ENCODE data around the gene NSFL1C. TPM values are rescaled to one million over a fixed set of nuclear protein-coding genes. Genes with fewer than 3 reads are reported as not detected.

The NSFL1C gene
- total and polyA plus RNA-seq, 2 of the 4 experiments (the other 2 are of a cell fraction) = 33.0 to 40.3 TPM

DNA sequence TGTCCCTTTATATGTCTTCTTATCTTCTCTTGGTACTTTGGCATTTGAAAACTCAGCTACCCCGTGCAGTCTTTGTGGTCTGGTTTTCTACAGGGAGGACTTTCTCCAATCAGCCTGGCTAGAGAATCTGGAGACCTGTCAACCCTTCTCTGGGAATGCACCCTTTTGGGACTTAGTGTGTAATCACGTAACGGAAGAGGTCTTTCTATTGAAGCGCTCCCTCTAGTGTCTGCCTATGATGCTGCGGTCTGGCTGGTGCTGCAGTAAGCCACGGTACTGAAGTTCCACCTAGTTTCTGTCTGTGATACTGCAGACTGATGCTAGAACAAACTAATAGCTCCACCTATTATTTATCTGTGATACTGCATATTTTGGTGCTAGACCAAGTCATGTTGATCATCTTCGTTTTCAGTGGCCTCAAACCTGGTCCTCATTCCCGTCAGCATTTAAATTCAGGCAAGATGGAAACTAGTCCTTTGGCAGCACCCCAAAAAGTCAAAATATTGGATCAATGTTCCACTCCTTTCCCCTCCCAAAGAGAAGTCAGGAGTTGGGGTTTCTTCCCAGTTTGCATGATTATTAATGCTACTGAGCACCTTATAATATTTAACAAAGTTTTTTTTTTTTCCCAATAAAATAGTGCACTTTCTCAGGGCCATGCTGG is 37.0 kb upstream of the NSFL1C start:
- Histone ChIP-seq H3K4me1 (ENCODE audit: control insufficient read depth, insufficient read depth, low read length) (no peaks in the 10 kb centered on the region), H4K20me1 (ENCODE audit: insufficient read depth, low read length) (no peaks in the 10 kb centered on the region), H3K14ac (replicated peaks; ENCODE audit: low read depth, low read length) (no peak overlapping the region), H3K56ac (ENCODE audit: extremely low read depth, insufficient read depth, low read length) (no peak overlapping the region), H2BK5ac (ENCODE audit: low read depth, low read length, poor library complexity, severe bottlenecking) (no peak overlapping the region), H3K18ac (ENCODE audit: low read depth, low read length) (no peak overlapping the region), H2AFZ (replicated peaks; ENCODE audit: low read length, poor library complexity) (no peak overlapping the region), H3K23ac (ENCODE audit: low read depth, low read length) (no peak overlapping the region), H3K36me3 (ENCODE audit: control insufficient read depth, insufficient read depth, low read length) (no peaks in the 10 kb centered on the region), H2BK120ac (ENCODE audit: low read depth, low read length) (no peak overlapping the region), H3K4me2 (ENCODE audit: low read depth, low read length) (no peak overlapping the region), H2BK20ac (ENCODE audit: low read depth, low read length) (no peak overlapping the region), H3K4me3 (ENCODE audit: insufficient read depth, low read depth, low read length) (no peak overlapping the region), H3K79me1 (ENCODE audit: low read depth in 1 of 2, low read length in 2 of 2) (no peaks in the 10 kb centered on the region), H3K4ac (ENCODE audit: low read depth, low read length) (no peak overlapping the region), H2BK15ac (ENCODE audit: low read depth, low read length) (no peak overlapping the region), H3K9me3 (ENCODE audit: control insufficient read depth, insufficient read depth, low read length) (no peaks in the 10 kb centered on the region), H3K27me3 (ENCODE audit: control insufficient read depth, insufficient read depth, low read length) (peaks cover 10% of the 10 kb centered on the region), H4K91ac (ENCODE audit: insufficient read depth, low read depth, low read length) (no peak overlapping the region), H3K27ac (ENCODE audit: insufficient read depth, low read length) (no peak overlapping the region), H2AK5ac (ENCODE audit: low read depth, low read length) (no peak overlapping the region), H4K8ac (ENCODE audit: low read depth in 2 of 2, low read length in 2 of 2) (no peak overlapping the region), H4K5ac (ENCODE audit: low read depth, low read length) (no peak overlapping the region), H3K9me1 (ENCODE audit: insufficient read depth, low read length) (no peaks in the 10 kb centered on the region), H3K9ac (ENCODE audit: low read depth, low read length) (no peak overlapping the region), H2AK9ac (replicated peaks; ENCODE audit: low read depth, low read length, poor library complexity) (no peak overlapping the region)
- 3% methylated on average over 6 of the region's 8 CpGs; no CpG with 5 or more reads in 1 of the 2 experiments for WGBS, 2 experiments (ENCODE audit: extremely low coverage in 2 of 2, insufficient read length in 1 of 2)
- DNase-seq (peak; percentile 92), ATAC-seq (ENCODE audit: low read depth) (peak; percentile 100)
- in situ Hi-C loops (cut with MboI; ENCODE audit: low sequenced_read_pairs) = no loop called here
- ChIA-PET CTCF (interaction anchor here (0.6 to 2.1 kb wide), 22 partner anchors 10 to 1038 kb away, joined by 3 to 11 read pairs (median 3); partner anchors contain the start of gene NSFL1C), POLR2A (ENCODE audit: unreplicated experiment) (no interaction called here)
- no TSS peak for BruUV-seq (replicated peaks)
- intact Hi-C loops (cut with micrococcal nuclease) = loop anchor here (1.0 kb wide), 2 partner anchors 33 to 190 kb away; no protein-coding TSS in a partner anchor
- dilution Hi-C loops (cut with HindIII; ENCODE audit: low sequenced_read_pairs, unreplicated experiment) = no loop called here
- TF ChIP-seq, protein P1, sequence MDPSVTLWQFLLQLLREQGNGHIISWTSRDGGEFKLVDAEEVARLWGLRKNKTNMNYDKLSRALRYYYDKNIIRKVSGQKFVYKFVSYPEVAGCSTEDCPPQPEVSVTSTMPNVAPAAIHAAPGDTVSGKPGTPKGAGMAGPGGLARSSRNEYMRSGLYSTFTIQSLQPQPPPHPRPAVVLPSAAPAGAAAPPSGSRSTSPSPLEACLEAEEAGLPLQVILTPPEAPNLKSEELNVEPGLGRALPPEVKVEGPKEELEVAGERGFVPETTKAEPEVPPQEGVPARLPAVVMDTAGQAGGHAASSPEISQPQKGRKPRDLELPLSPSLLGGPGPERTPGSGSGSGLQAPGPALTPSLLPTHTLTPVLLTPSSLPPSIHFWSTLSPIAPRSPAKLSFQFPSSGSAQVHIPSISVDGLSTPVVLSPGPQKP (IDR thresholded peaks at IDR 0.05; ENCODE audit: borderline replicate concordance, low read depth, low read length) = no peak
- TF ChIP-seq POLR2A (IDR thresholded peaks at IDR 0.05; ENCODE audit: low read depth, low read length) (0 out of 2 replicates have a peak, but pooled peaks have one; percentile 27), USF2 (IDR thresholded peaks at IDR 0.05; ENCODE audit: low read depth, low read length) (no peak), MAZ (IDR thresholded peaks at IDR 0.05; ENCODE audit: borderline replicate concordance, low read depth, low read length) (no peak), NFE2L2 (IDR thresholded peaks at IDR 0.05; ENCODE audit: low read depth, low read length) (no peak), BHLHE40 (IDR thresholded peaks at IDR 0.05; ENCODE audit: low read depth, low read length) (no peak), RAD21 (IDR thresholded peaks at IDR 0.05; ENCODE audit: low read length) (peak; percentile 98), RCOR1 (IDR thresholded peaks at IDR 0.05; ENCODE audit: insufficient replicate concordance, low read length) (no peak), CEBPB (IDR thresholded peaks at IDR 0.05; ENCODE audit: low read depth, low read length) (no peak), MXI1 (IDR thresholded peaks at IDR 0.05; ENCODE audit: borderline replicate concordance, low read depth, low read length) (no peak), FOS (IDR thresholded peaks at IDR 0.05; ENCODE audit: low read depth, low read length) (no peak), CHD1 (IDR thresholded peaks at IDR 0.05; ENCODE audit: low read depth, low read length) (no peak), MAFK (IDR thresholded peaks at IDR 0.05; ENCODE audit: low read depth, low read length) (0 out of 2 replicates have a peak, but pooled peaks have one; percentile 25), RFX5 (IDR thresholded peaks at IDR 0.05; ENCODE audit: low read depth, low read length) (no peak)
- TF ChIP-seq, protein P2, sequence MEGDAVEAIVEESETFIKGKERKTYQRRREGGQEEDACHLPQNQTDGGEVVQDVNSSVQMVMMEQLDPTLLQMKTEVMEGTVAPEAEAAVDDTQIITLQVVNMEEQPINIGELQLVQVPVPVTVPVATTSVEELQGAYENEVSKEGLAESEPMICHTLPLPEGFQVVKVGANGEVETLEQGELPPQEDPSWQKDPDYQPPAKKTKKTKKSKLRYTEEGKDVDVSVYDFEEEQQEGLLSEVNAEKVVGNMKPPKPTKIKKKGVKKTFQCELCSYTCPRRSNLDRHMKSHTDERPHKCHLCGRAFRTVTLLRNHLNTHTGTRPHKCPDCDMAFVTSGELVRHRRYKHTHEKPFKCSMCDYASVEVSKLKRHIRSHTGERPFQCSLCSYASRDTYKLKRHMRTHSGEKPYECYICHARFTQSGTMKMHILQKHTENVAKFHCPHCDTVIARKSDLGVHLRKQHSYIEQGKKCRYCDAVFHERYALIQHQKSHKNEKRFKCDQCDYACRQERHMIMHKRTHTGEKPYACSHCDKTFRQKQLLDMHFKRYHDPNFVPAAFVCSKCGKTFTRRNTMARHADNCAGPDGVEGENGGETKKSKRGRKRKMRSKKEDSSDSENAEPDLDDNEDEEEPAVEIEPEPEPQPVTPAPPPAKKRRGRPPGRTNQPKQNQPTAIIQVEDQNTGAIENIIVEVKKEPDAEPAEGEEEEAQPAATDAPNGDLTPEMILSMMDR (conservative IDR thresholded peaks at IDR 0.05; ENCODE audit: low read depth, low read length) = peak; percentile 100
